NCI-H1417 (cell line): ENCODE measurements around the gene OTULINL.
"Not testable (repeated sequence)": the region's sequence is repeated elsewhere in the genome, so short reads cannot be mapped to it uniquely, and the experiment has no call there.

Experiments
- DNase-seq, 3 experiments: peaks; one replicate each; lab custom pipeline; 2025; lab: John Stamatoyannopoulos, UW

OTULINL gene

DNA sequence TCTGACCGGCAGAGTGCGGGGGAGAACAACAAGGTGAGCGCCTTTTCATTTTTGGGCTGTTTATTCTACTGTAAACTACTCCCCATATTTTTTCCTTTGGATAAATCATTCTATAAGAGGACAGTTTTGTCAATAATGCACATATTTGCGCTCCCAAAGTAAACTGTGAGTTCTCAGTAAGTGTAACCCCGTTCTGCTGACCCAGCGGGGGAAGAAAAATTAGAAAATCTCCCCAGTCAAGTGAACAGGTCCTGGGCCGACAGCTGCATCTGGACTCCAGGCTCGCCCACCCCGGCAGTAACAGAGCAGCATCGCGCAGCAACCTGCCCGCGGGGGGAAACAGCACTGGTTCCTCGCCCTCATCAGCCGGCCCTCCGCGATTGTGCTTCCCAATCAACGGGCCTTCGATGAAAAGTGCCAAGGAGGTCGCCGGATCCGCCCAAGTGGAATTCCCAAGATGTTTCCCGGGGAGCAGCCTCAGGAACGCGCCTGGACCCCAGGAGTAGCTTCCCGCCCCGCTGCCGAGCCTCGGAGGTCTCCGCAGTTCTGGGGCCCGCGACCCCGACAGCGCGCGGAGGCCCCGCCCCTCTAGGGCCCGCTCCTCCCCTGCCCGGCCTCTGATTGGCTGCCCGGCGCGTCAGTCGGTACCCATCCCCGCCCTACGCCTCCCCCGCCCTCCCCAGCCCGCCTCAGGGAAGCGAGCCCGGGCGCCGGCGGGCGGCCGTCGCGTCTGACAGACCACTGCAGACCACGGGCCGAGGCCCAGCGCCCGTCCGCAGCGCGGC, at the start of gene OTULINL:
Gene OTULINL, plus strand, starts transcription at position 687 of the 785 bp plus-strand sequence. CDS start 103 bp downstream, outside the sequence.
- peak; percentile 85 to 95 (median 93) for DNase-seq

- DNase-seq = no peak
Measured at GRCh38 chr5:14532180-14532579, 49.4 kb upstream of the OTULINL start.

DNA sequence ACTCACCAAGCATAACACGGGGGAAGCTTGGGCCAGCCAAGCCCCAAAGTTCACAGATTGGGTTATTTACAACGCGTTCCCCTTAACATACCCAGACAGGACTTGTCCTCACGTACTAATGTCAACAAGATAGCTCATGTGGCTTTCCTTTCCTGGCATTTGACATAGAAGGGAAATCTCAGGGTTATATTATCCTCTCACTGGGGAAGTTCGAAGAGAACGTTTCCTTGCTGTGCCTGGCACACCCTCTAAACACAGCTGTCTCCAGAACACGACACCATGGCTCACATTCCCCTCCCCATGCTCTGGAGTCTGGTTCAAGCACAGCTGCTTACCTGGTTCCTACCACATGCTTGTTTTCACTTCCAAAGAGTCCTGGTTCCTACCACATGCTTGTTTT, 46.8 kb upstream of the OTULINL start:
- DNase-seq = peak in 1 of 3 experiments; percentile 33

- DNase-seq = no peak
Measured at GRCh38 chr5:14545308-14545707, 36.3 kb upstream of the OTULINL start.

GRCh38 chr5:14545862-14546261, 35.7 kb upstream of the OTULINL start:
- DNase-seq = no peak

- DNase-seq = no peak
Measured at GRCh38 chr5:14547666-14548065, 33.9 kb upstream of the OTULINL start.

GRCh38 chr5:14551211-14551610, 30.4 kb upstream of the OTULINL start:
- no peak for DNase-seq

- DNase-seq = no peak
Measured at GRCh38 chr5:14552017-14552416, 29.6 kb upstream of the OTULINL start.

DNA sequence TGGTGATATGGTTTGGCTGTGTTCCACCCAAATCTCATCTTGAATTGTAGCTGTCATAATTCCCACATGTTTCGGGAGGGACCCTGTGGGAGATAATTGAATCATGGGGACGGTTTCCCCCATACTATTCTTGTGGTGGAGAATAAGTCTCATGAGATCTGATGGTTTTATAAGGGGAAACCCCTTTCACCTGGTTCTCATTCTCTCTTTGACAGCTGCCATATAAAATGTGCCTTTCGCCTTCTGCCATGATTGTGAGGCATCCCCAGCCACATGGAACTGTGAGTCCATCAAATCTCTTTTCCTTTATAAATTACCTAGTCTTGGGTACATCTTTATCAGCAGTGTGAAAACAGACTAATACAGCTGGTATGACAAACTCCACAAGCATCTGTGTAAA, 27.3 kb upstream of the OTULINL start:
- DNase-seq = not testable (repeated sequence)

- DNase-seq = no peak
Measured at GRCh38 chr5:14556015-14556414, 25.6 kb upstream of the OTULINL start.

- DNase-seq = no peak
Measured at GRCh38 chr5:14557203-14557770, 24.3 kb upstream of the OTULINL start.

DNA sequence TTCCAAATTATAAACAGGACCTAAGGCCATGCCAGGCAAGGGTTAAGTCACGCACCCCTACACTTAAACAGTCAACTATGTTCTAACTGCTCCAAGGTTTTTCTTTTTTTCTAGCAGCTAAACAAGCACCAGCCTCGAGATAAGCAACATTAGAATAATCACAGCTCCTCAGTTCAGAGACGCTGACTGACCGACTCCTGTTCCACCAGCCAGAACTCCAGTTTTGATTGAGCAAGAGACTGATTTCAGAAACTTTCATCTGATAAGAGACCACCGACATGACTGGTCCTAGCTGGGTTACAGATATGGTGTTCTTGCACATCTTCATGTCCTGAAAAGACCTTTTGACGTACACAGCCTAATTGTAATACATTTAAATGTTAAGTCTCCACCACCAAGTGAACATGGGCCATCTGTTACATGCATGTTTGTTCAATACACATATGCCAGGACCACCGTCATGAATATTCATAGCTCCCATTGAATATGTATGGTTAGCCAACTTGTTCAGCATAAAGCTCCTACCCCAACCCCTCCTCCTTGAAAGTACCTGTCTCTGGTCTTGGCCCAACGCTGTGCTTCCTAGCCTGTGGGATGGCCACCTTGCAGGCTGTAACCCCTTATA, 23.7 kb upstream of the OTULINL start:
- DNase-seq = no peak

DNA sequence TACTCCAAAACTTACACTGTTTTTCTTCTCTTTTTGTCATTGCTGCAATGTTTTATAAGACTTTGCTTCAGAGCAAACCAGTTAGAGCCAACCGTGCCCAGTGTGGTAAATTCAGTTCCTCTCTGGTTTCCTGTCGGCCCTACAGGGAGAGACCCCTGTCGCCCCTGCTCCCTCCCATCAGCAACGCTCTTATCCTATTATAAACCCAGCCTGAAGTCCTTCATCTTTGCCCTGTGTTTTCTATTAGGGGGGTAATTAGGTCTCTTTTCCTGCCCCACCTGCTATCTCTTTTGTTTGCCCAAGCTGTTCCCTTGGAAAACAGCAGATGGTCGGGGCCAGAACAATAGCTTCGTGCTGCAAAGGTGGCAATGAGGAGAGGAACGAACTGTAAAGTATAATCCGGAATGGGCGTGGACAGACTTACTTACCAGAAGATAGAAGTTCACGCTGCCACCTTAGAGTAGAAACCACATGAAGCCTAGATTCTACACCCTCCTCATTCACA, 21.4 kb upstream of the OTULINL start:
- peak; percentile 78 to 100 (median 95) for DNase-seq

DNA sequence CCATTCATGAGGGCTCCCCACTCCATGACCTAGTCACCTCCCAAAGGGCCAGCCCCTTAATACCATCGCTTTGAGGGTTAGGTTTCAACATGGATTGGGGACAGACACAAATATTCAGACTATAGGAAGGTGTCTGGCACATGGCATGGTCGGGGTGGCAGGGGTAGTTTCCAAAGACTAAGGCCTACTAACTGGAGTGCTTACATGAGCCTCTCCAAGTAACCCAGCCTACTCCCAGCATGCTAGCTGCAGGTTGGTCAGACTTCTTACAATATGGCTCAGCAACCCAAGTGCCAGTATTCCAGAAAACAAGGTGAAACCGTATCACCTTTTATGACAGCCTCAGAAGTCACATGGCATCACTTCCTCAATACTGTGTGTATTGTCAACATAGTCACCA, 19.9 kb upstream of the OTULINL start:
- no peak for DNase-seq

DNA sequence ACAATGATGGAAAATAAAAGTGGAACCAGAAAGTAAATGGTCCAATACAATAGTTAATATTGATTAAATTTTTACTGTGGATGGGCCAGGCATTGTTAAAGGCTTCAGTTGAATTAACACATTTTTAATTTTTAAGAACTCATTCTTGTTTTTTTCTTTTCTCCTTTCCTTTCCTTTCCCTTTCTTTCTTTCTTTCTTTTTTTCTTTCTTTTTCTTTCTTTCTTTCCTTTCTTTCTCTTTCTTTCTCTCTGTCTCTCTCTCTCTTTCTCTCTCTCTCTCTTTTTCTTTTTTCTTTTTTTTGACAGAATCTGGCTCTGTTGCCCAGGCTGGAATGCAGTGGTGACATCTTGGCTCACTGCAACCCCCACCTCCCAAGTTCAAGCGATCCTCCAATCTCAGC, 13.3 kb upstream of the OTULINL start:
- no peak for DNase-seq

DNA sequence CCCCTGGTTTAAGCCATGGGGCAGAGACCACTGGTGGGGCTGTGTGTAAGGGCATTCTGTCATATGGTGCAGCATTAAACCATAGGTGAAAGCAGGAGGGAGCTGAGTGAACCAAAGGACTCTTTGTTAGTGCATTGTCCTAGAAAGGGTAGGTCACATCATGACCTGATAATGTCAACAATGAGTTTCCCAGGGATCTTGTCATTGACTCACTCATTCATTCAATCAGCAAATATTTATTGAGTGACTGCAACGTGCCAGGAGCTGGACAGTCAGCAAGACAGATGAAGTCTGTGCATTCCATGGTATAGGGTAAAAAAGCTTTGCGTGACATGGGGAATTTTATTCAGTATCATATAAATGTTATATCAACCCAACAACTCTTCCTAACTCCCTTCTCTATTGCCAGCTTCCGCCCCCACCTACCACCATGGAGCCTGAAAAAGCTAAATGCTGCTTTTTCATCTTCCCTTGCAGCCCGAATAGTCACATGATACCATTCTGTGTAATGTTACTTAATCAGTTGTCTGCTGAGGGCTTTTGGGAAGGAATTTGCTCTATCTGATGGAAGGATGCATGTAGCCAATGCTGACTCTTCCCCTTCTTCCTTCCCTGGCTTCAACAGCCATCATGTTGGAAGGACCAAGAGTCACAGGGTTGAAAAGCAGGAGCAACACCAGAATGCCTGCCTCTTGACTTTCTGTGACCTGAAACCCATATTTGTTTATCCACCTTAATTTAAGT, 11.5 kb upstream of the OTULINL start:
- DNase-seq = no peak

GRCh38 chr5:14571901-14572300, 9.7 kb upstream of the OTULINL start:
- no peak for DNase-seq

- DNase-seq = no peak
Measured at GRCh38 chr5:14572385-14572784, 9.2 kb upstream of the OTULINL start.

DNA sequence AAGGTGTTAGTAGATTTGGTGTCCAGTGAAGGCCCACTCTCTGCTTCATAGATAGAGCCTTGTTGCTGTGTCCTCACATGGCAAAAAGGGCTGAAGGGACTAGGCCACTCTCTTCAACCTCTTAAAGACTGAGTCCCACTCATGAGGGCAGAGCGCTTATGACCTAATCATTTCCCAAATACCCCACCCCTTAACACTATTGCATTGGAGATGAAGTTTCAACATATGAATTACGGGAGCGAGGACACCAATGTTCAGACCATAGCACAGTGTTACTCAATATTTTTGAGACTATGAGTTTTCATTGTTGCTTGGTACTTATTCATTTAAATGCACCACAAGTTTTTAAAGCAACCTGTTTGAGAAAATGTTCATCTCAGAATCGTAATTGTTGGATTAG, 8.8 kb upstream of the OTULINL start:
- no peak for DNase-seq

DNA sequence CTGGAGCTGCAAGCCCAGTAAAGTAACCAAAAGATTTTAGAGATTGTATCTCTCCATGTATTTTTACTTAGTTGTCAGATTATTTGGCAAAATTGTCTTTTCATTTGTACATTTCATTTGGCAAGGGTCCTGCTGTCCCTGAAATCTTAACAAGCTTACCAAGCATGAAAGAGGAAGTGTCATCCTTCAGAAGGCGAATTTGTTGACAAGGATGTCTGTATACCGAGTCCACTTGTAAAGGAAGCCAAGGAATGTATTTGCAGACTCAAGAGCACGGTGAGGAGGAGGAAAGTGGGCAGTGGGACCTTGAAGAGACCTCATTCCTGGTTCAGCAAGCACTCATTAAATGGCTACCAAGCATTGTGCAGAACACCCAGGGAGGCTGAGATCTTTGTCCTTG, 7.5 kb upstream of the OTULINL start:
- no peak for DNase-seq

DNA sequence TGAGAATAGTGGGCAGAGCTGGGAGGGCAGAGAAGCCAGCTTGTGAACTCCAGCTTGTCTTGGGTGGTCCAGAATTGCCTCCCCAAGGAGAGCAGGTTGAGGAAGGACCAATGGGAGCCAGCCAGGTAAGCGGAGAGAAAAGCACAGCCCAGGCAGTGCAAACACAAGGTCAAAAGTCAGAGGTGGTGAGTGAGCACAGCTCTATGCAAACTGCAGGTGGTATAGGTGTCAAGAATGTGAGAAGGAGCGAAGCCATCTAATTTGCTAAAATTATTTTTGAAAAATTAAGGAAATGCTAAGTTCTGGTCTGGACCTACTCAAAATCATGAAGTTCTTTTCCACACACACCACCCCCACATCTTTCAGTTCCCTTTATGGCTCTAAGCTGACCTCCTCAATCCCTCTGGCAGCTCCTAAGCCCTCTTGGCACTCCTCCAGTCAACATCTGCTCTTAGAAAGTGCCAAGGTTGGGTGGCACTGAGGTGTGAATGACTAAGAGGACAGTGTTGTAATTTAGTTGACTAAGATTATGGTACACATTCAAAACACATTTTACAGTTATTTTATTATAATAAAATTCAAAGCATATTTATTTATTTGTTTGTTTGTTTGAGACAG, 6.6 kb upstream of the OTULINL start:
- DNase-seq = peak in 1 of 3 experiments; percentile 24

DNA sequence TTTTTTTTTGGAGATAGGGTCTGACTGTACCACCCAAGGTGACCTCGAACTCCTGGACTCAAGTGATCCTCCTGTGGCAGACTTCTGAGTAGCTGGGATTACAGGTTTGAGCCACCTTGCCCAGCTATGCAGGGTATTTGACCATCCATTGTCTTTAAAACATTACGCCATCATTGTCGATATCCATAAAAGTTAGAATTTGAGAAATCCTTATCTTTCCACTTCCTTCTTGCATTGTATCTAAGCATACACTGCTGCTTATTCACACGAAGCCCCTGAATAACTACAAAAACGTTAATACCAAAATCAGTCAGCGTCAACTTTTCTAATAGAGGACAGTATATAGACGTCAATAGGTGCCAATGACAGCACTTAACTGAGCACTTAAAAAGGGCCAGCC, 5.4 kb upstream of the OTULINL start:
- no peak for DNase-seq
